GM19438 (cell line): Measurements from ENCODE around the gene PNPLA5.

Experiments
- ATAC-seq: cut with Tn5 transposase; IDR thresholded peaks from one replicate; pipeline ENCODE4 v1.9.1; 2021; ENCODE audit warnings: low read depth; ENCODE audit not compliant: unreplicated experiment

The PNPLA5 gene

DNA sequence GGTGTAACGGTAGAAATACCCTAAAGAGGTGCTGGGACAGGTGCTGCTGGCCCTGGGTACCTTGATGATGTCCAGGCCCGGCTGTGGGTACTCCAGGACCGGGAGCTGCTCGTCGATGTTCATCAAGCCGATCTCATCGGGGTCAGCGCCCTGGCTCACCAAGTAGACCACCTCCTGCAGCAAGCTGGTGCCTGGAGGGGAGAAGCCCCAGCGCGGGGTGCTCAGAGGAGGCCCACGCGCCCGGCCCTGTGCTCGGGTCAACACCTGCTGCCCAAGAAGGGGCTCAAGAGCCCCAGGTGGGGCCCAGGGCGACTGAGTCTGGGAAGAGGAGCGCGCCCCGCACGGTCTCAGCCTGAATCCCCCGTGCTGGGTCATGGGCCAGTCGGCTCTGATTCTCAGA lies 50.1 kb downstream of the PNPLA5 start:
- ATAC-seq, result no peak

DNA sequence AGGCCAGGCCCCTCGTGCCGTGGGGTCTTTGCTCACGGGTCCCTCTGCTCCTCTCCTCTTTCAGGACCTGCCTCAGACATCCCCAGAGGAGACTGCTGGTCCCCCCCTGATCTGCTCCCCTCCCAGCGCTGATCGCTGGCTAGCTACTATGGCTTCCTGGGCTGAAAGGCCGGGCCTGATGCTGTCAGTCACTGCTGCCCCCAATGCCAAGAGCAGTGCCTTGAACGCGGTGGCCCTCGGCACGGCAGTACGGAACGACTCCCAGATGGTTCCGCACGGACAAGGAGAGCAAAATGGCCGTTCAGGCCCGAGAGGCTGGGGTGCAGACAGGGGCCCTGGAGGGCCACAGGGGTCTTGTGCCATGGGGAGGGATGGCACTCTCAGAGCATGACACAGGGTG lies 51.0 kb downstream of the PNPLA5 start:
- no peak for ATAC-seq

DNA sequence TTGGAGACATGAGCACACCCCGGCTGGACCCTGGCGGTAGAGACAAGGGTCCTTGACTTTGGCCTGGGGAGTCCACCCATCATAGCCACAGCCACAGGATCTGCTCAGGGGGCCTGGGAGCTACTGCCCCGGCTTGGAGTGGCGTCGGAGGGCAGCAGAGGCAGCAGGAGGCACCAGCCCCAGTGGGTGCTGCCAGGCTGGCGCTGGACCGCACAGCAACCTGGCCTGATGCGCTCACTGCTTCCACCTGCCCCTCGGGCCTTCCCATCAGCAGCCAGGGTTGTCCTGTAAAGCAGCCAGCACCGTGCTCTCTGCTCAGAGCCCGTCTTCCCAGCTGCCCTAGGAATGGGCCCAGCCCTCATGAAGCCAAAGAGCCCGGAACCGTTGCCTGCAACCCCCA lies 51.4 kb downstream of the PNPLA5 start:
- ATAC-seq, result no peak

DNA sequence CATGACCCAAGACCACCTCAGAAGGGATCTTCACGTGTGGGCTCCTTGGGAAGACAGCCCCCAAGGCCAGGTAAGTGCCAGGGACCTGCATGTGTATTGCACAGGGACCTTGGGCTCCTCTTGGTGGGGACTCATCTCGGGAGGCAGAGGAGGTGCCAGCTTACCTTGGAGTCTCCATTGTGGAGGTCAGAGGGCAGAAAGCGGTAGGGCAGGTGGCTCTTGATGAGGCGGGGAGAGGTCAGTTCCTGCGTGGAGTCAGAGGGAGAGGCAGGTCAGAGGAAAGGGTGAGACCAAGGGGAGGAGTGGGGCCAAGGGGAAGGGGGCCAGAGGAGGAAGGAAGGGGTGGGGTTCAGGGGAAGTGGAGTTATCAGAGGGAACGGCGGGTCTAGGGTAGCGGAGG lies 52.0 kb downstream of the PNPLA5 start:
- no peak for ATAC-seq

DNA sequence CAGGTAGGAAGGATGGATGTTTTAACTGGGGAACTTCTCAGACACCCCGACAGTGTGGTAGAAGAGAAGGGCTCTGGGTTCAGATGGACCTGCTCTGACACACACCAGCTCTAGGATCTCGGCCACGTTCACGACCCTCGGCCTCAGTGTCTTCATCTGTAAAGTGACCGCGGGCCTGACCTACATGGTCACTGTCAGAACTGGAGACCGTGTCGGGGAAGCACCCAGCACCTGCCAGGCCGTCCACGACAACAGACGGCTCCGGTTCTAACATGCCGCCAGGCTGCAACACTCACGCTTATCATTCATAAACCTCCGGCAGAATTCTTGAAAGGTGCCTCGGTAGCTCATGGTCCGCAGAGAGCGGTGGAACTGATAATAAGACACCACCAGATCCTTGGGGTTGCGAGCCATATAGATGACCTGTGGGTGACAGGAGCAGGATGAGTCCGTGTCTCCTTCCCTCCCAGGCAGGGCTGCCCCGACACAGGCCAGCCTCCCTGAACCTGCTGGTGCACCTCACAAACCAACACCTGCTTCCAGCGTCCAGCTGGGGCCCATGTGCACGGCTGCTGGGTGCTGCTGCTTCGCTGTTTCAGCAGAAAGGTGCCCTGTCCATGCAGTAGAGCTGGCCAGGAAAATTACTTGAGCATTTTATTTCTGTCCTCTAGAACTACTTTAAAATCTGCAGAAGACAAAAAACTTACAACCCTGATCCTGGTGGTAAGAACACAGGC lies 53.1 kb downstream of the PNPLA5 start:
- no peak for ATAC-seq

DNA sequence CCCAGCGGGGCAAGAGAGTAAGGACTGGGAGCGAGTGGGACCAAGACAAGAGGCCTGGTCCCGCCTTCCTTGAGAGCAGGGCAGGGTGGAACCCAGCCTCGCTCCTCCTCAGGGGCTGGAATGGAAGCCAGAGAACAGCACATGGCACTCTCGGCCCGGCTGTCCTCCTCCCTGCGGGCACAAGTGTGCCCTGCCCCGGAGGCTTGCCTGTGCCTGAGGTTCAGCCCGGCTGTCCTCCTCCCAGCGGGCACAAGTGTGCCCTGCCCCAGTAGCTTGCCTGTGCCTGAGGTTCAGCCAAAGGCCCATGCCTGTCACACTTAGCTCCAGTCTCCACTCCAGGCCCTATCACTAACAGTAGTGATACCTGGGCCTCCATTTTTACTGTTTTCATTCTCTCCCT lies 53.7 kb downstream of the PNPLA5 start:
- no peak for ATAC-seq

DNA sequence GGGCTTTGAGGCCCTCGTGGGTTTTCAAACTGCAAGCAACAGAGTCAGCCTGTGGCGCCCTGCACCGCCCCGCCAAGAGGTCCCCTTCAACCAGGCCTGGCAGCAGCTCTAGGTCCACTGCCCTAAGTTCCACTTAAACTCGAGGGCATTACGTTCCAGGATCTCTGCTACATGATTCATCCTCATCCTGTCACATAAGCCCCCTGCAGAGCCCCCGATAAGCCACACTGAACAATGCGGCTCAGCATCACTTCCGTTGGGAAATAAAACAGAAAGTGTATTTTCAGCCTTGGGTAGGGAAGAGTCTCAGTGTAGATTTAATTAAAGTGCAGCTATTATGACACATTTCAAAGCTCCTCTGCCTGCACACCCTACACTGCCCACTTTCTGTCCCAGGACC lies 54.1 kb downstream of the PNPLA5 start:
- no peak for ATAC-seq

DNA sequence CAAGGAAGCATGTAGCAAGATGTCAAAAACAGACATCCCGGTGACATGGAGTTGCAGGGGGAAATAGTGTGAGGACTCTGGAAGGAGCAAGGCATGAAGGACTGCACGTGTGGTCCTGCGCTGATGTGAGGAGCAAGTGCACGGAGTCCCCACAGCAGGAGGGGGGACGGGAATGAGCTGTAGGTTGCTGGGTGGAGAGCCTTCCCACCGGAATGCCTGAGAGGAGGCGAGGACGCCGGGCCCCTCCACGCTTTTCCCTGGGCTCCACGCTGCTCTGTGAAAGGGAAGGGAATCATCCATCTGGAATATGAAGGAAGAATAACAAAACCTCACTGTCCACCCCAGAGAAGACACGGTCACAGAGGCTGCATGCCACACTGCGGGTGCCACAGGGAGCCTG lies 56.1 kb downstream of the PNPLA5 start:
- no peak for ATAC-seq

DNA sequence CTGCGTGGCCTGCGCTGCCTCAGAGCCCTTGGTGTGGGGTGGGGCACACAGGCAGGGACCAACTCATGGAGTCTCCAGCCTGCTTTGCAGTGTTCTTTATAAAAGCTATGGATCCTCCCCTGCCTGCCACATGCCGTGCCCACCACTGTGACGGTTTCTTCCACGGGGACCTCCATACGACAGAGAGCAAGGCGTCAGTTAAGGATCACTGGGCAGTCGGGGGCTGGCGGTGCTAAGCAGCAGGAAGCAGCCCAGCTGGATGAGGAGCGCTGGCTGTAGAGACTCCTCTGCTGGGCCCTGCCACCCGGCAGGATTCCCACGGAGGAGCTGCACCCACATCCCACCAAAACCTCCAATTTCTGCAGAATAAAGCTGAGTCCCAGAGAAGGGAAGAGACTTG lies 56.6 kb downstream of the PNPLA5 start:
- no peak for ATAC-seq

DNA sequence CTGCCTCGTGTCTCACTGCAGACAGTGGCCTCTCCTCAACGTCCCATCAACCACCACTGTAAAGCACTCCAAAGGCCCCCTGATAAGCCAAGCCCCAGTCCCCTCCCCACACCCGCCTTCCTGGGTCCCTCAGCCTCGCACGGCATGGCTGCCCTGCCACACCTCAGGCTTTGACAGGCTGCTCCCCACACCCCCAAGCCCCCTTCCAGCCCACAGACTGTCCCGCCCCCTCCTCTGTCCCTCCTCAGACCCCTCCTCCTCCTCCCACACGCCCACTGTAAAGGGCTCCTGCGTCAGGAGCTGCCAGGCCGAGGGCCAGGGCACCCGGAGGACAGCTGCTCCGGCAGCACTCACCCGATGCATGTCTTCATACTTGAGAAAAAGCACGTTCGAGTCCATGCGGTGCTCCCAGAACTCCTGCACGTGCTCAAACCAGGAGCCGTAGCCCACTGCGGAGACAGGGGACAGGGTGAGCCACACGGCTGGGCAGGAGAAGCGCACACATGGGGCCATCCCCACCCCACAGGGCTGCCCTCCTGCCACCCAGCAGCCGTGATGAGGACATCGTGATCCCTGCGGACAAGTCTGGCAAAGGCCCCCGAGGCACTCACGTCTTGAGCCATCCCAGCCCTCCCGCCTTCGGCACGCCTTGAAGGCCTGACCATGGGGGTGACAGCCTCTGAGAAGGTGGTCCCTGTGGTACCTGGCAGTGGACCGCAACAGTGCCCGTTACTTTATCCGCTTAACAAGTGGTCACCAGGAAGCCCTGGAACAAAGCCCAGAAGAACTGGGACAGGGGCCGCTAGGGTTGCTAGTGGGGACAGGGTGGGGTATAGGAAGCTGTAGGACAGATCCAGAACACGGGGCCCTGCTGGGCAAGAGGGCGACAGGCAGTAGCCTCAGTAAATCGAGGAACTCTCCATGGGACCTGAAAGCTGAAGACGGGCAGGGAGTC lies 58.2 kb downstream of the PNPLA5 start:
- ATAC-seq, result no peak

DNA sequence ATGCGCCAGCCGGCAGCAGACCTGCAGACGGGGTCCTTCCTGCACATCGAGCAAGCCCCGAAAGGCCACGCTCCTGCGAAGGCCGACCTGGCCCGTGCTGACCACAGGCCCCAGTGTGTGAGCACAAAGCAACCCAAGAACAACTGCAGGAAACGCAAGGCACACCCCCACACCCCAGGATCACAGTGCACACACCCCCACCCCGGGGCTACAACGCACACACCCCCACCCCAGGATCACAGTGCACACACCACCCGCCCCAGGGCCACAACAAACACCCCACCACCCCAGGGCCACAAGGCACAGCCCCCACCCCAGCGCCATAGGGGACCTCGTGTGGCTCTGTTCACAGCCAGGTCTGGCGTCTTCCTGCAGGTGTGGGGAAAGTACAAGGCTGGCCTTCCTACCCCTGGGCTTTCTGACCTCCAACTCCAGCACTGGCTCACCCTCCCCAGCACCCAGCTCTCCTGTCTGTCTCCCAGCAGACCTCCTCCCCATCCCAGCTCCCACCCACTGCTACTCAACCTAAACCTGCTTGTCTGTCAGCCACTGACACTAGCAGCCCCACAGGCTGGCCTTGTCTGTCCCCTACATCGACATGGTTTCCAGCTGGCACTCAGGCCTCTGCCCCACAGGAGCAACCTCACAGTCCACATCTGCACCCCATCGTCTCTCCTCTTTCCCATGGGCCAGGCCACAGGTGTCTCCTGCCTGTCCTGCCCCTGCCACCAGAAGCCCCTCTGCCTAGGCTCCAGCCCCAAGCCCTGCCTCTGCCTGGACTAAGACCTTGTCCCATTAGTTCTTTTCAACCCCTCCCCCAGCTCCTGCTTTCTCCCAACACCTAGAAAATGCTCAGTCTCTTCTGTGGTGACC lies 59.2 kb downstream of the PNPLA5 start:
- ATAC-seq, result no peak

DNA sequence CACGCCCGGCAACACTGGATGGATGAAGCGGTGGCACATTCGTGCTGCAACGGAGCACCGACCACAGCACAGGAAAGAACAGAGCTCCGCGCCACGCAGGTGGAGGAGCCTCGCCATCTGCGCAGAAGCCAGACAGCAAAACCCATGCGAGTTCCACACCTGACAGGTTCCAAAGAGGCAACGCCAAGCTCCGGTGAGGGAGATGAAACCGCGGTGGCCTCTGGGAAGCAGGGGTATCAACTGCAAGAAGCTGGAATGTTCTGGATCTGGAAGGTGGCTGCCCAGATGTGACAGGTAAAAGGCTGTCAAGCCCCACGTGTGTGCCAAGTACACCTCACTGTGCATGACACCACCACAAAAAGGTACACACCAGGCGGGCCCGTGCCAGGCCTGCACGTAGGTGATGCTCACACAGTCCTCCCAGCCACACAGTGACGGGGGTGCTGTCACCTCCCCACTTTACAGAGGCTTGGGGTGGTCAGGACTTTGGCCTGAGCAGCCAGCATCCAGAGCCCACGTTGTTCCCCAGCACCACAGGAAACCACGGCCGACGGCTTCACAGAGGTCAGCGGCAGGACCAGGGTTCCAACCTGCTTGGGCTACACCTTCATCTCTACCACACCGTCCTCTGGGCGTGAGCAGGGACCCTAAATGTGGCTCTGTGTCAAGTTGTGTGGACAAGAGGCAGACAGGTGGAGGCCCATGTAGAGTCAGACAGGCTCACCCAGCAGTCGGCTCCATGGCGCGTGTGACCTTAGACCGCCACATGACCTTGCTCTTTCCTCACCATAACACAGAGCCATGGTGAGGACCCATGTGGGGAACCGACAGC lies 60.0 kb downstream of the PNPLA5 start:
- ATAC-seq, result no peak

DNA sequence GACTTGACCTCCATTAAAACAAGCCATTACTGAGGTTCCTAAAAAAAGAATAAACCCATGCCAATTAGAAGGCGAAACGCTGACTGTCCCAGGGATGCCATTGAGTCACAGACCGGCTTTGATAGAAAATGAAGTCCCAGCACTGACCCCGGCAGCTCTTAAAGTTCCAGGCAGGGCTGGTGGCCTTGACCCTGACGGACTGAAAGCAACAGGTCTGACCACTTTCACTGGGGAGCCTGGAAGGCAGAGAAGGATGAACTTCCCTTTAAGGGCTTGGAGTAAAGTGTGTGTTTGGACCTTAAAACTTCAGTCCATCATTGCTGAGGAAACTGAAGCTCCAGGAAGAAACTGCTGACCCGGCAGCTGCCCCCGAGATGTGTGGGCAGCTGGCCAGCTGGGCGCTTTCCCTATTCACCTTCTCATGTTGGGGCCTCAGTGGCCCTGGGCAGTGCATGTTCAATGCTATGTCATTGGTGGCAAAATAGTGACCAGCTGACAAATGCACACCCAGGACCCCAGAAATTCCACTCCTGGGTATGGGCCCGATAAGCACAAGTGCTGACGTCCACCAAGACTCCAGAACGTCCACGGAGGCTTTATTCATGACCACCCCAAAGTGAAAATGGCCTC lies 60.8 kb downstream of the PNPLA5 start:
- no peak for ATAC-seq

DNA sequence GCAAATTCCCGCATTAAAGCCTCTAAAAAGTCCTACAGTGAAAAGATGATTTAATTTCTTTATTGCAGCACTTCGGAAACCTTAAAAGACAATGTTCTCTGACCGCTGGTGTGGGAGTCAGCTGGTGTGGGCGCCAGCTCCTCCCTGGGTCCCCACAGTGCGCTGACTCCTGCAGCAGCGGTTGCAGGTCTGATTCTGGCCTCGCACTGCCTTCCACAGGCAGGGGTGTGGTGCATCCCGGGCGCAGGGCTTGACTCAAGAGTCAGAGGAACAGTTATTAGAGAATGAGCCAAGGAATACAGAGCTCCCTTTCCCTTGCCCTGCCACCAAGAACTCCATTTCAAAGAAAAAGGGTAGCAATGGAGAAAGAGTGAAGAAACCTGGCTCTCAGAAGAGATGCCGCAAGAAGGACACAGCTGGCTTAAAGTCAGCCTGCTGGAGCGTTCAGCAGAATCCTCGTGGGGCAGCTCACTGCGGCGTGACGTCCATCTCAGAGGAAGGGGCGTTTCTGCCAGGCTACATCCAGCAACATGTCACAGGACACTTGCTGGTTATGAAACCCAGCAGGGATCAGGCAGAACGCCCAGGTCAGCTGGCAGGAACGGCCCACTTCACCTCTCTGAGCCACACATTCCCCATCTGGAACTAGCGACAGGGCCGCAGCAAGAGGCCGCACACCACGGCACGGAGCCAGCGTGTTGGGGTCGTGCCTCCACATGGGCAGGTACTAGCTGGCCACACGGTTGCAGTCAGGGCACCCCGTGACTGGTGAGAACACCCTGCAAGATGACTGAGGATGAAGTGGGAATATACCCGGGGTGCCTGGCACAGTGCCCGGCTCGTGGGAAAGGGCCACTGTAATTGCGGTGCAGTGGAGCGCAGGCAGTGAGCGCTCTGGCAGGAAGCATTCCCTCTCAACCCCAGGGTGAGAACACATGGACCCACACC lies 61.6 kb downstream of the PNPLA5 start:
- no peak for ATAC-seq
